ENCODE measurements around the gene RPS8. TPM values are rescaled to one million over a fixed set of nuclear protein-coding genes. Genes with fewer than 3 reads are reported as not detected.
A peak's percentile ranks its signal among the peaks of the same experiment; 100 is the strongest.
"Not testable (repeated sequence)": the region's sequence is repeated elsewhere in the genome, so short reads cannot be mapped to it uniquely, and the experiment has no call there.

Gene RPS8
- total RNA-seq, 4 donors from 2014 or later: 1,157 to 3,010 (median 2,305) TPM

- TF ChIP-seq POLR2AphosphoS5 (IDR thresholded peaks at IDR 0.05) (no peak), POLR2A (IDR thresholded peaks at IDR 0.05) (no peak), EP300 (IDR thresholded peaks at IDR 0.05) (no peak), CTCF (IDR thresholded peaks at IDR 0.05) (no peak)
- Histone ChIP-seq H3K9me3 (no peaks in the 10 kb centered on the region), H3K4me1 (no peaks in the 10 kb centered on the region), H3K27me3 (no peaks in the 10 kb centered on the region), H3K4me3 (no peak overlapping the region), H3K36me3 (no peaks in the 10 kb centered on the region), H3K27ac (no peak overlapping the region)
- ATAC-seq: no peak
- 100% methylated on average over 1 of the region's 2 CpGs; no CpG with 5 or more reads in 1 of the 2 donors for WGBS, 2 donors (ENCODE audit: low coverage in 1 of 2)
These were observed 17.9 kb upstream of the RPS8 start for GRCh38 chr1:44757420-44757819.

GRCh38 chr1:44759077-44759476 is 16.3 kb upstream of the RPS8 start:
- no peak for ATAC-seq
- WGBS, 2 donors (ENCODE audit: low coverage in 1 of 2): 33 to 89% methylated on average over 2 to 5 of the region's 11 CpGs
- Histone ChIP-seq H3K9me3 (no peaks in the 10 kb centered on the region), H3K36me3 (no peaks in the 10 kb centered on the region), H3K4me3 (no peak overlapping the region), H3K27me3 (no peaks in the 10 kb centered on the region), H3K4me1 (no peaks in the 10 kb centered on the region), H3K27ac (no peak overlapping the region)
- TF ChIP-seq POLR2AphosphoS5 (IDR thresholded peaks at IDR 0.05): no peak
- TF ChIP-seq POLR2A (IDR thresholded peaks at IDR 0.05): no peak
- no peak for TF ChIP-seq CTCF (IDR thresholded peaks at IDR 0.05)
- TF ChIP-seq EP300 (IDR thresholded peaks at IDR 0.05): no peak

GRCh38 chr1:44760876-44761275 is 14.5 kb upstream of the RPS8 start:
- Histone ChIP-seq H3K36me3 (no peaks in the 10 kb centered on the region), H3K27ac (no peak overlapping the region), H3K4me3 (no peak overlapping the region), H3K4me1 (no peaks in the 10 kb centered on the region), H3K27me3 (no peaks in the 10 kb centered on the region), H3K9me3 (no peaks in the 10 kb centered on the region)
- ATAC-seq: no peak
- WGBS, 2 donors (ENCODE audit: low coverage in 1 of 2): 94 to 100% methylated on average over 2 of the region's 3 CpGs
- TF ChIP-seq EP300 (IDR thresholded peaks at IDR 0.05) (no peak), CTCF (IDR thresholded peaks at IDR 0.05) (no peak), POLR2AphosphoS5 (IDR thresholded peaks at IDR 0.05) (no peak), POLR2A (IDR thresholded peaks at IDR 0.05) (no peak)

- not testable (repeated sequence) for H3K27me3 ChIP-seq, H3K4me1 ChIP-seq, H3K27ac ChIP-seq, H3K36me3 ChIP-seq, H3K4me3 ChIP-seq, H3K9me3 ChIP-seq, ATAC-seq
- 79 to 94% methylated on average over 6 of the region's 6 CpGs for WGBS, 2 donors (ENCODE audit: low coverage in 1 of 2)
These were observed 8.9 kb upstream of the RPS8 start for GRCh38 chr1:44766421-44766820.

GRCh38 chr1:44775930-44776729 is 790 bp downstream of the RPS8 start:
- TF ChIP-seq CTCF (IDR thresholded peaks at IDR 0.05) (no peak), POLR2A (IDR thresholded peaks at IDR 0.05) (no peak), POLR2AphosphoS5 (IDR thresholded peaks at IDR 0.05) (no peak), EP300 (IDR thresholded peaks at IDR 0.05) (no peak)
- Histone ChIP-seq H3K27me3 (no peaks in the 10 kb centered on the region), H3K4me3 (peak overlapping the region; percentile 64 to 95), H3K36me3 (peaks cover 0 to 49% of the 10 kb centered on the region in 2 donors), H3K9me3 (no peaks in the 10 kb centered on the region), H3K27ac (peak overlapping the region; percentile 90 to 99 (median 96)), H3K4me1 (peaks cover 0 to 35% (median 5%) of the 10 kb centered on the region in 3 donors)
- ATAC-seq: peak; percentile 1
- 0% methylated on average over 3 of the region's 36 CpGs; no CpG with 5 or more reads in 1 of the 2 donors for WGBS, 2 donors (ENCODE audit: low coverage in 1 of 2)
